Liver (tissue), 3 donors: ENCODE data around the gene LIPC.

Experiments used
- SP1 ChIP-seq: IDR thresholded peaks from 2 replicates; pipeline ENCODE4 v1.6.1; 2018; ENCODE audit warnings: antibody characterized with exemption, mild to moderate bottlenecking
- TF ChIP-seq, protein P1 (sequence below): IDR thresholded peaks from 2 replicates; pipeline ENCODE4 v1.6.1; 2016; ENCODE audit warnings: antibody characterized with exemption
- TF ChIP-seq, protein P2 (sequence below): fragments of 150-350 bp; IDR thresholded peaks from 2 replicates; pipeline ENCODE4 v1.5.1; 2017; ENCODE audit warnings: improper control_type of control experiment, low read depth, low read length; ENCODE audit not compliant: missing input control
- TF ChIP-seq, protein P3 (sequence below): IDR thresholded peaks from 2 replicates; pipeline ENCODE4 v1.6.1; 2016; ENCODE audit warnings: antibody characterized with exemption
- TF ChIP-seq, protein P4 (sequence below): IDR thresholded peaks from 2 replicates; pipeline ENCODE4 v1.6.1; 2016; ENCODE audit warnings: antibody characterized with exemption
- donor health status: healthy.
- donor health status: healthy.

DNA sequence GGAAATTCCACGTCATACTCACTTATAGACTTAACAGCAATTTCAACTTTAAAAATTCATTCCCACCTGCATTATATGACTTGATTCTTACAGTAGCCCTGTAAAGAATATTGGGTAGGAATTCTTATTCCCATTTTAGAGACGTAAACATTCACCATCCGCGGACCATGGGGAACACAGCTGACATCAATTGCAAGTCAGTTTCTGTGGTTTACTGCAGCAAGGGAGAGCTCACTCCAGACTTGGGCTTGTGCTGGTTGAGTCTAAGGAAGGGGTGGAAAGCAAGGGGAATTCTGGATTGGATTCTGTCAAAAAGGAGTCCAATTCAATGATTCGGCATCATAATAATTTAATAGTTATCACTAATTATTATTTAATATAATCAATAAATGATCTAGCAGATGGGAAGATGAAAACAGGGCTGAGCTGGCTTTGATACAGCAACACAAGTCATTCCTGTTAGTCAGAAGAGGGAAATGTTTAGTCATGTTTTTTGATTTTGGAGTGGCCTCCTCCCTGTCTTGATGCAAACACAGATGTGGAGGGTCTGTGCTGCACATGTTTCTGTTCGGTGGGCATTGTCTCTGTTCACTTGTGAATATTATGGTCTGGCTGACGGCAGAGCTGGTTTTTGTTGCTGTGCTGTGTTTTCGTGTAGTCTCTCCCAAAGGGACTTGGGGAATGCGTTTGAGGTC, 9.7 kb downstream of the LIPC start:
- TF ChIP-seq SP1 = no peak
- TF ChIP-seq, protein P1, sequence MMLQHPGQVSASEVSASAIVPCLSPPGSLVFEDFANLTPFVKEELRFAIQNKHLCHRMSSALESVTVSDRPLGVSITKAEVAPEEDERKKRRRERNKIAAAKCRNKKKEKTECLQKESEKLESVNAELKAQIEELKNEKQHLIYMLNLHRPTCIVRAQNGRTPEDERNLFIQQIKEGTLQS = no peak
- TF ChIP-seq, protein P2, sequence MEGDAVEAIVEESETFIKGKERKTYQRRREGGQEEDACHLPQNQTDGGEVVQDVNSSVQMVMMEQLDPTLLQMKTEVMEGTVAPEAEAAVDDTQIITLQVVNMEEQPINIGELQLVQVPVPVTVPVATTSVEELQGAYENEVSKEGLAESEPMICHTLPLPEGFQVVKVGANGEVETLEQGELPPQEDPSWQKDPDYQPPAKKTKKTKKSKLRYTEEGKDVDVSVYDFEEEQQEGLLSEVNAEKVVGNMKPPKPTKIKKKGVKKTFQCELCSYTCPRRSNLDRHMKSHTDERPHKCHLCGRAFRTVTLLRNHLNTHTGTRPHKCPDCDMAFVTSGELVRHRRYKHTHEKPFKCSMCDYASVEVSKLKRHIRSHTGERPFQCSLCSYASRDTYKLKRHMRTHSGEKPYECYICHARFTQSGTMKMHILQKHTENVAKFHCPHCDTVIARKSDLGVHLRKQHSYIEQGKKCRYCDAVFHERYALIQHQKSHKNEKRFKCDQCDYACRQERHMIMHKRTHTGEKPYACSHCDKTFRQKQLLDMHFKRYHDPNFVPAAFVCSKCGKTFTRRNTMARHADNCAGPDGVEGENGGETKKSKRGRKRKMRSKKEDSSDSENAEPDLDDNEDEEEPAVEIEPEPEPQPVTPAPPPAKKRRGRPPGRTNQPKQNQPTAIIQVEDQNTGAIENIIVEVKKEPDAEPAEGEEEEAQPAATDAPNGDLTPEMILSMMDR = no peak
- TF ChIP-seq, protein P3, sequence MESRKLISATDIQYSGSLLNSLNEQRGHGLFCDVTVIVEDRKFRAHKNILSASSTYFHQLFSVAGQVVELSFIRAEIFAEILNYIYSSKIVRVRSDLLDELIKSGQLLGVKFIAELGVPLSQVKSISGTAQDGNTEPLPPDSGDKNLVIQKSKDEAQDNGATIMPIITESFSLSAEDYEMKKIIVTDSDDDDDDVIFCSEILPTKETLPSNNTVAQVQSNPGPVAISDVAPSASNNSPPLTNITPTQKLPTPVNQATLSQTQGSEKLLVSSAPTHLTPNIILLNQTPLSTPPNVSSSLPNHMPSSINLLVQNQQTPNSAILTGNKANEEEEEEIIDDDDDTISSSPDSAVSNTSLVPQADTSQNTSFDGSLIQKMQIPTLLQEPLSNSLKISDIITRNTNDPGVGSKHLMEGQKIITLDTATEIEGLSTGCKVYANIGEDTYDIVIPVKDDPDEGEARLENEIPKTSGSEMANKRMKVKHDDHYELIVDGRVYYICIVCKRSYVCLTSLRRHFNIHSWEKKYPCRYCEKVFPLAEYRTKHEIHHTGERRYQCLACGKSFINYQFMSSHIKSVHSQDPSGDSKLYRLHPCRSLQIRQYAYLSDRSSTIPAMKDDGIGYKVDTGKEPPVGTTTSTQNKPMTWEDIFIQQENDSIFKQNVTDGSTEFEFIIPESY = no peak
- TF ChIP-seq, protein P4, sequence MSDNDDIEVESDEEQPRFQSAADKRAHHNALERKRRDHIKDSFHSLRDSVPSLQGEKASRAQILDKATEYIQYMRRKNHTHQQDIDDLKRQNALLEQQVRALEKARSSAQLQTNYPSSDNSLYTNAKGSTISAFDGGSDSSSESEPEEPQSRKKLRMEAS = no peak
